NCI-H226 (cell line): ENCODE data around the gene PAX6.

Experiments used
- DNase-seq: peaks from one replicate; pipeline ENCODE4 v3.0.0-alpha.2; 2015

The PAX6 gene

DNA sequence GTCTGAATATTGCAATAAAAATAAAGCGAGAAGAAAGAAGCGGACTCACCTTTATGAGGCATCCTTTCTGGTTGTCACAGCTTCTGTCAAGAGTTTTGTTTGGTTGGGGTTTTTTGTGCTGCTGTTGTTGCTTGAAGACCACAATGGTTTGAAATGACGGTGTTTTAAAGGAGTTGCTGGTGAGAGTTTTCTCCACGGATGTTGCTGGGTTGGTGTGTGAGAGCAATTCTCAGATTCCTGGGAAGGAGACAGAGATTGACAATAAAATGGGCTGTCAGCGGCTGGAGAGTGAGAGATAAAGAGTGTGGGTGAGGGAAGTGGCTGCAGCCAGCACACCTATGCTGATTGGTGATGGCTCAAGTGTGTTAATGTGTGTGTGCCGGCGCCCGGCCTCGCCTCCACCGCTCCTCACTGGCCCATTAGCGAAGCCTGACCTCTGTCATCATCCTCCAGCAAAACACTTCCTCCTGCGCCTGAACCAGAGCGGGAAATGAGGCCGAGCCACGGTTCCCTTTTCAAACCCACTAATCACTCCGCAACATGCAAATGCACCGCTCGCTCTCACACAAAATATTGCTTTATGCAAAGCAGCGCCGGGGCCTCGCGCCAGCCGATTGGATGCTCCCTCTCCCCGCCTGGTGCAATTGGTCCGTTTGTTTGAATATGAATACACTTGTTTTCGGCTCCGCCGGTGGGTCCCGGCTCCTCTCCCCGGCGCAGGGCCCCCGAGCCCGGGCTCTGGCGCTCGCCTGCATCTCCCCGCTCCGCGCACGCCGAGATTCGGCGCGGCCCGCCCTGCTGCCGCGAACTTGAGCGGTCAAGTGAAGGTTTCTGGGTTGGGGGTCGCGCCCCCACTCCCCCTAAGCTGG lies at the start of gene PAX6:
Gene PAX6, minus strand, starts transcription at position 544 of the 869 bp plus-strand sequence. CDS start 4,911 bp downstream, outside the sequence.
- peak; percentile 89 for DNase-seq

- DNase-seq: no peak
Observed at GRCh38 chr11:31860391-31860790, 49.3 kb upstream of the PAX6 start.

- DNase-seq: no peak
Observed at GRCh38 chr11:31856248-31856647, 45.1 kb upstream of the PAX6 start.

GRCh38 chr11:31855466-31855865 lies 44.3 kb upstream of the PAX6 start:
- no peak for DNase-seq

DNA sequence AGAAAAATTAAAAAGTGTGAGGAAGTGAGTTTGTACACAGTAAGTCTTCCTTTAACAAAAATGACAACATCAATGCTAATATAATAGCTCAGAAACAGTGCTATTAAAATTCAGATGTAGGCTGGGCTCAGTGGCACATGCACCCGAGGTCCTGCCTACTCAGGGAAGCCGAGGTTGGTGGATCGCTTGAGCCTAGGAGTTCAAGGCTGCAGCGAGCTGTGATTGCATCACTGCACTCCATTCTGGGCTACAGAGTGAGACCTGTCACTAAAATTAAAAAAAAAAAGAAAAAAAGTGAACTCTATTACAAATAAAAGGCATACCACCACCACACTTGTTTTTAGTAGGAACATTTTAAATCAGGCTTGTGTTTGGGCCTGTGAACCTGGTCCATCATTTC lies 39.2 kb upstream of the PAX6 start:
- no peak for DNase-seq

- DNase-seq: no peak
Observed at GRCh38 chr11:31847761-31848160, 36.6 kb upstream of the PAX6 start.

- DNase-seq: no peak
Observed at GRCh38 chr11:31845331-31845730, 34.2 kb upstream of the PAX6 start.

DNA sequence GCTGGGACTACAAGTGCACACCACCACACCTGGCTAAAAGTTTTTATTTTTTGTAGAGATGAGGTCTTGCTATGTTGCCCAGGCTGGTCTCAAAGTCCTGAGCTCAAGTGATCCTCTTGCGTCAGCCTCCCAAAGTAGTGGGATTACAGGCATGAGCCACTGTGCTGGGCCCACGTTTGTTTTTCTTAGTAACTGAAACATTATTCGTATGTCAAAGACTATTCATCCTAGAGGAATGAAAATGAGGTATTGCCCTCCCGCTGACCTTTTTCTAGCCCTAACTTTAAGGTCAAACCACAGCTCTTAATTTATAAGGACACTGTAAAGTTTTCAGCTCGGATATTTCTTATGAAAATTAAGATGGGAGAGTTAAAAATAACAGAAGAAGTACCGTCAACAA lies 33.2 kb upstream of the PAX6 start:
- DNase-seq: peak; percentile 11

DNA sequence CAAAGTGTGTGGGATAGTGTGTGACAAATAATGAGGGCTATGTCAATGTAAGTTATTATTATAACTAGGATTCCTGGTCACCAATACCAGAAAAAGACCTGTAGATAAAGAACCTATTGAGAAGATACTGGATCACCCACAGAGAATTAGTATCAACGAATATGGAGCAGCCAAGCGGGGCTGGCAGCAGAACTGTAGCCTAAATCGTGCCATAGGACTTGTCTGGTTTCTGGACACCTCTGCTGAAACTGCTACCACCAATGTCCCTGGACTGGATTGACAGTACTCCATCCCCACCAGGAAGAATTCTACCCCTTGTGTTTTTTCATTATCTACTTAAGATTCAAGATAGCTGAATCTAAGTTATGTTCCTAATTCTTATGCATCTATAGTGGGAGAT lies 30.3 kb upstream of the PAX6 start:
- DNase-seq: no peak

DNA sequence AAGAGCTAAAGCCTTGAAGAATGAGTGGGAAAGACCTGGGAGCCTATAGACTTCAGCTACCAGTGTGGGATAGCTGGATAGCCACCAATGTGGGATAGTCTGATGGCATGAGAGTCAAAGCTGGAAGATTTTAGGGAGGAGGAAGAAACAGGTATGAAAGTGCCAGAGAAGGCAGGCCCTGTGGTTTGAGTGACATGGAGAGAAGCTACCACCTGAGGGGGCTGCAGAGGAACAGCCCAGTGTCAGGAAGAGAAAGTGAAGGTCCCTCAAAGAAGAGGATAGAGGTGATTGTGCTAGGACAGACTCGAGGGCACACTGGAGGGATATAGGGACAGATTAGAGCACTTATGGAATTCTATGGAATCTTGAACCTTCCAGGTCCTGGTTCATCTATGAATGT lies 23.1 kb upstream of the PAX6 start:
- no peak for DNase-seq

DNA sequence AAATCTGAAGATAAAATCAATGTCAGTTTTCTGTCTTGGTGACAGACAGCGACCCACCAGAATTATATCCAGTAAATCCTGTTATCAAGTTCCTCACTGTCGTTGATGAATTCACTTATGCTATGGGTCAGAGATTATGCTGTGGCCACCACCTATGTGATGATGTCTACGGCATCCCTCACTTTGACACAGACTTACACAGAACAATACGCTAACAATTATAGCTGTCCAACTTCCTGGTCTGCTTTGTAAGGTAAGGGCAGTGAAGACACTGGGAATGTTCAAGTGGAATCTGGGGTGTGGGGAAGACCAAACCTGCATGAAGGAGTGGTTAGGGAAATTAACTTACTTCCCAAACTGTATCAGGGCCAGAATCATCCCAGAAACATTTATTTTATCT lies 19.3 kb upstream of the PAX6 start:
- no peak for DNase-seq

- no peak for DNase-seq
Observed at GRCh38 chr11:31828217-31828616, 17.1 kb upstream of the PAX6 start.

GRCh38 chr11:31827455-31828206 lies 16.5 kb upstream of the PAX6 start:
- DNase-seq: no peak

DNA sequence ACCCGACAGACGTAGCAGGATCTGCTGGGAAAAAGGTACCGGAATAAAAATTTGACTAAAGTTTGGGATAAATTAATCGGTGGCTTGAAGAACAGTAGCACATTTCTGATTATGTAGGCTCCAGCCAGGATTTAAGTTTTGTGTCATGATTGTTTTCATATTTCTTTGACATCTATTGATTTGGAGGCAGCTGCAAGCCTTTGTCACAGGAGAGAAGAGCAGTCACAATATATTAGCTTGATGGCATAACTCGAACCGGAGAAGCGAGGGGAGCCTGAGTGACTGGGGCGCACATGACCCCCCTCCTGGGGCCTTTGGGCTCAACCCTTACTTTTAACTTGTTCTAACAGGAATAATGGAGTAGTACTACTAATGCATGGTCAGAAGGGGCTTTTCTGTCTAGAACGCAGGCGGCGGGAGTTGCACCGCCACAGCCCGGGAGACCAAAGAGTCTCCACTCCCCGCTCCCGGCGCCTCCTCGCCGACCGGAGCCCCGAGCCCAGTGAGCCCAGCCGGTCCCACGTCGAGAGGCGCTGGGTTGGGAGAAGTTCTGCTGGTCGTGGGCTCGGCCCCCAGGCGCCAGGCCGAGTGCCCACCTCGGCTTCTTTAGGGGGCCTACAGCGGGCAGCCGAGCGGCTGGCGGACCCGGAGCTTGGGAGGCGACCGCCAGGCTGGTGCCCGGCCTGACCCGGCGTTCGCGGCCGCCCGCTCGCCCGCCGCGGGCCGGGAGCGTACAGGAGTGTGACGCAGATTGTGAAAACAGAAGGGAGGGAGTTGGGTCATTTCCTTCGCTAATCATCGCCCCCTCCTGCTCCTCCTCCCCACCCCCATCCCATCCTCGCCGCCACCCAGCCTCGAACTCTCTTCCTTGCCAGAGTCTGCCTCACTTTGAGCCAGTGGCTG lies 15.7 kb upstream of the PAX6 start:
- DNase-seq: no peak

GRCh38 chr11:31825838-31826484 lies 14.8 kb upstream of the PAX6 start:
- DNase-seq: no peak

GRCh38 chr11:31824879-31825837 lies 14.0 kb upstream of the PAX6 start:
- DNase-seq: no peak

DNA sequence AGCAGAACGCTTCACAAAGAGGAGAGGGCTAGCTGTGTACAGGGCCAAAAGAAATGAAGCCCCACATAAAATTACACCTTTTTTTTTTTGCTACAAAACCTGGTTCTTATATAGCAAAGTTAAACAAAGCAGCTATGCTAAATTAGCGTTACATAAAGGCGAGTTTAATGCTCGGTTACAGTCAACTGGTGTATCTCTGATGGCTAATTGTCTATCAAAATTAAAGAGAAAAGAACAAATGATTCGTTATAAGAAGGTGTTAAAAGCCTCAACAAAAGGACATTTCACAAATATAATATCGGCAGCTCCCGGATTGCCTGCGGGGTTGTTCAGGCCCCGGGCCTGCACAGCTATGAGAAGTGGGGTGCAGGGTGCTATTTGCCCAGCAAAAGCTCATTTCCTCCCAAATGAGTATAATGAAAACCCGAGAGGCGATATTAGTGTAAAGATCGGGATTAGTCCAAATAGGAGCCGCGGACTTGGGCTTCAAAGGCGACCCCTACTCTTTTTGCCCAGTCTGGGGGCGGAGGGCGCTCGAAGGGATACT lies 13.3 kb upstream of the PAX6 start:
- no peak for DNase-seq

DNA sequence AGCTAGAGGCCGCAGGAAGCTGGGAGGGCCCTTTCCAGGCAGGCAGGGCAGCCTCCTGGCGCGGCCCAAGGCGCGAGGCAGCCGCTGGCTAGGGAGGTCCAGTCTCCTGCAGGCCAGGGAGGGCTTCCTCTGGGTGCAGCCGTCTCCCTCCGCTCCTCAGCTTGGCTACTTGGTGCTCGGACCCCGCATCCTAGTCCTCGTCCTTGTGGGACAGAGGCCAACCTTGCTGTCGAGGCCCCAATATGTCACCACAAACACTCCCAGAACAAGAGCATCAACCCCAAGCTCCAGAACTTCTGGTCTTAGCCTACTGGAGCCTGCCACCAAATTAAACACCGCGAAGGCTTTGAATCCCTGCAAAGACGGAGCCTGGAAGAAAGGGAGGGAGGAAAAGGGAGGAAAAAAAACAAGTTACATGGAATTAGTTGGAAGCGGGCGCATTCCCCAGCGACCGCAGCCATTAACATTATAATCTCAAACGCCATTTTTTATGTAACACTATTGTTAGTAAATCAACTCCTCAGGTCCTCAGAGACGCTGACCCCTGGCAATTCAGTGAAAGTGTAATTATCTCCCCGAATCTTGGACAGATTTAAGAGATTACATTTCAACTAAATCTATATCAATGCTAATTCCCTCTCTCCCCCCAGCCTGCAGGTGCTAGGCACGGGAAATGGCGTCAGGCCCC lies 12.7 kb upstream of the PAX6 start:
- DNase-seq: no peak

- no peak for DNase-seq
Observed at GRCh38 chr11:31822927-31823643, 12.0 kb upstream of the PAX6 start.
